ENCODE data around the gene SCUBE3. TPM values are rescaled to one million over a fixed set of nuclear protein-coding genes. Genes with fewer than 3 reads are reported as not detected.

The SCUBE3 gene
- total RNA-seq, 2 experiments from 2014 or later: not detected

- ChIA-PET CTCF (no interaction called here), POLR2A (no interaction called here)
- Mint-ChIP-seq H3K9me3 (ENCODE audit: low read depth) (no peaks in the 10 kb centered on the region), H3K36me3 (ENCODE audit: low read depth) (no peaks in the 10 kb centered on the region), H3K4me1 (peaks cover 8% of the 10 kb centered on the region), H3K27ac (no peak overlapping the region), H3K27me3 (peaks cover 8% of the 10 kb centered on the region), H3K4me3 (no peak overlapping the region)
- intact Hi-C loops (cut with DNase I, micrococcal nuclease): no loop called here
- ATAC-seq (no peak), DNase-seq (no peak)
Measured at GRCh38 chr6:35173427-35174087, 40.2 kb upstream of the SCUBE3 start.

GRCh38 chr6:35174088-35174434 lies 39.7 kb upstream of the SCUBE3 start:
- POLR2A ChIA-PET: no interaction called here

GRCh38 chr6:35174501-35174900 lies 39.3 kb upstream of the SCUBE3 start:
- H3K4me1 Mint-ChIP-seq: peaks cover 8% of the 10 kb centered on the region
- ATAC-seq: no peak
- DNase-seq: no peak
- H3K4me3 Mint-ChIP-seq: no peak overlapping the region
- H3K27ac Mint-ChIP-seq: no peak overlapping the region
- intact Hi-C loops (cut with DNase I, micrococcal nuclease): no loop called here
- H3K9me3 Mint-ChIP-seq (ENCODE audit: low read depth): no peaks in the 10 kb centered on the region
- CTCF ChIA-PET: interaction anchor here (0.6 to 1.4 kb wide), 2 partner anchors 30 to 31 kb away, joined by 3 to 8 read pairs; no protein-coding TSS in a partner anchor
- POLR2A ChIA-PET: no interaction called here
- H3K27me3 Mint-ChIP-seq: peaks cover 8% of the 10 kb centered on the region
- no peaks in the 10 kb centered on the region for H3K36me3 Mint-ChIP-seq (ENCODE audit: low read depth)

More at GRCh38 chr6:35174088-35174434, 39.7 kb upstream of the SCUBE3 start:
- H3K9me3 Mint-ChIP-seq (ENCODE audit: low read depth): no peaks in the 10 kb centered on the region
- H3K27me3 Mint-ChIP-seq: peaks cover 8% of the 10 kb centered on the region
- no peak for DNase-seq
- CTCF ChIA-PET: interaction anchor here (0.6 to 1.4 kb wide), 2 partner anchors 30 to 31 kb away, joined by 3 to 8 read pairs; no protein-coding TSS in a partner anchor
- intact Hi-C loops (cut with DNase I, micrococcal nuclease): no loop called here
- H3K4me1 Mint-ChIP-seq: peaks cover 8% of the 10 kb centered on the region
- no peak for ATAC-seq
- no peak overlapping the region for H3K27ac Mint-ChIP-seq
- no peaks in the 10 kb centered on the region for H3K36me3 Mint-ChIP-seq (ENCODE audit: low read depth)
- no peak overlapping the region for H3K4me3 Mint-ChIP-seq

GRCh38 chr6:35176301-35177024 lies 37.3 kb upstream of the SCUBE3 start:
- H3K36me3 Mint-ChIP-seq (ENCODE audit: low read depth): no peaks in the 10 kb centered on the region
- ATAC-seq (no peak), DNase-seq (no peak)
- CTCF ChIA-PET: interaction anchor here (0.7 kb wide), 1 partner anchor 141 kb away, joined by 3 read pairs; no protein-coding TSS in a partner anchor
- POLR2A ChIA-PET: no interaction called here
- peaks cover 5% of the 10 kb centered on the region for H3K4me1 Mint-ChIP-seq
- no peak overlapping the region for H3K27ac Mint-ChIP-seq
- no peak overlapping the region for H3K4me3 Mint-ChIP-seq
- intact Hi-C loops (cut with DNase I, micrococcal nuclease): no loop called here
- H3K27me3 Mint-ChIP-seq: peaks cover 7% of the 10 kb centered on the region
- H3K9me3 Mint-ChIP-seq (ENCODE audit: low read depth): no peaks in the 10 kb centered on the region

GRCh38 chr6:35177157-35177556 lies 36.6 kb upstream of the SCUBE3 start:
- peaks cover 7% of the 10 kb centered on the region for H3K27me3 Mint-ChIP-seq
- intact Hi-C loops (cut with DNase I, micrococcal nuclease): no loop called here

GRCh38 chr6:35177596-35177995 lies 36.2 kb upstream of the SCUBE3 start:
- no peak overlapping the region for H3K4me3 Mint-ChIP-seq
- peaks cover 5% of the 10 kb centered on the region for H3K4me1 Mint-ChIP-seq
- no peaks in the 10 kb centered on the region for H3K36me3 Mint-ChIP-seq (ENCODE audit: low read depth)
- DNase-seq: no peak
- H3K9me3 Mint-ChIP-seq (ENCODE audit: low read depth): no peaks in the 10 kb centered on the region
- ATAC-seq: no peak
- H3K27ac Mint-ChIP-seq: no peak overlapping the region
- ChIA-PET CTCF (no interaction called here), POLR2A (no interaction called here)
- H3K27me3 Mint-ChIP-seq: peaks cover 7% of the 10 kb centered on the region
- intact Hi-C loops (cut with DNase I, micrococcal nuclease): no loop called here

More at GRCh38 chr6:35177157-35177556, 36.6 kb upstream of the SCUBE3 start:
- H3K4me3 Mint-ChIP-seq: no peak overlapping the region
- ATAC-seq (no peak), DNase-seq (no peak)
- no peaks in the 10 kb centered on the region for H3K9me3 Mint-ChIP-seq (ENCODE audit: low read depth)
- CTCF ChIA-PET: no interaction called here
- H3K4me1 Mint-ChIP-seq: peaks cover 5% of the 10 kb centered on the region
- POLR2A ChIA-PET: no interaction called here
- no peak overlapping the region for H3K27ac Mint-ChIP-seq
- H3K36me3 Mint-ChIP-seq (ENCODE audit: low read depth): no peaks in the 10 kb centered on the region

- H3K27me3 Mint-ChIP-seq: peaks cover 10% of the 10 kb centered on the region
- CTCF ChIA-PET: no interaction called here
Measured at GRCh38 chr6:35178012-35178411, 35.7 kb upstream of the SCUBE3 start.

GRCh38 chr6:35178932-35179832 lies 34.6 kb upstream of the SCUBE3 start:
- DNase-seq (peak; percentile 23), ATAC-seq (no peak)
- Mint-ChIP-seq H3K9me3 (ENCODE audit: low read depth) (no peaks in the 10 kb centered on the region), H3K27ac (no peak overlapping the region), H3K27me3 (peaks cover 14% of the 10 kb centered on the region), H3K4me1 (peaks cover 2% of the 10 kb centered on the region), H3K36me3 (ENCODE audit: low read depth) (no peaks in the 10 kb centered on the region), H3K4me3 (no peak overlapping the region)
- intact Hi-C loops (cut with DNase I, micrococcal nuclease): no loop called here
- ChIA-PET CTCF (interaction anchor here (0.6 to 1.2 kb wide), 6 partner anchors 9 to 732 kb away, joined by 3 to 7 read pairs (median 3); no protein-coding TSS in a partner anchor), POLR2A (interaction anchor here (0.6 kb wide), 1 partner anchor 14 kb away, joined by 3 read pairs; no protein-coding TSS in a partner anchor)

More at GRCh38 chr6:35178012-35178411, 35.7 kb upstream of the SCUBE3 start:
- H3K4me1 Mint-ChIP-seq: peaks cover 7% of the 10 kb centered on the region
- H3K9me3 Mint-ChIP-seq (ENCODE audit: low read depth): no peaks in the 10 kb centered on the region
- H3K4me3 Mint-ChIP-seq: no peak overlapping the region
- ATAC-seq (no peak), DNase-seq (no peak)
- H3K27ac Mint-ChIP-seq: no peak overlapping the region
- no peaks in the 10 kb centered on the region for H3K36me3 Mint-ChIP-seq (ENCODE audit: low read depth)
- intact Hi-C loops (cut with DNase I, micrococcal nuclease): no loop called here
- POLR2A ChIA-PET: no interaction called here

GRCh38 chr6:35179901-35180535 lies 33.7 kb upstream of the SCUBE3 start:
- Mint-ChIP-seq H3K36me3 (ENCODE audit: low read depth) (no peaks in the 10 kb centered on the region), H3K4me3 (no peak overlapping the region), H3K27me3 (peaks cover 19% of the 10 kb centered on the region), H3K4me1 (peaks cover 2% of the 10 kb centered on the region), H3K9me3 (ENCODE audit: low read depth) (no peaks in the 10 kb centered on the region), H3K27ac (no peak overlapping the region)
- no peak for ATAC-seq
- intact Hi-C loops (cut with DNase I, micrococcal nuclease): no loop called here
- ChIA-PET CTCF (interaction anchor here (0.6 to 1.2 kb wide), 4 partner anchors 49 to 293 kb away, joined by 3 to 7 read pairs (median 4); no protein-coding TSS in a partner anchor), POLR2A (no interaction called here)
- no peak for DNase-seq

- DNase-seq: no peak
- H3K27ac Mint-ChIP-seq: no peak overlapping the region
- CTCF ChIA-PET: interaction anchor here (0.9 to 1.2 kb wide), 2 partner anchors 26 to 195 kb away, joined by 3 read pairs; no protein-coding TSS in a partner anchor
Measured at GRCh38 chr6:35181308-35181932, 32.3 kb upstream of the SCUBE3 start.

More at GRCh38 chr6:35181308-35181932, 32.3 kb upstream of the SCUBE3 start:
- Mint-ChIP-seq H3K4me3 (no peak overlapping the region), H3K9me3 (ENCODE audit: low read depth) (no peaks in the 10 kb centered on the region), H3K36me3 (ENCODE audit: low read depth) (no peaks in the 10 kb centered on the region), H3K27me3 (peaks cover 16% of the 10 kb centered on the region), H3K4me1 (peaks cover 2% of the 10 kb centered on the region)
- POLR2A ChIA-PET: interaction anchor here (0.6 kb wide), 1 partner anchor 425 kb away, joined by 7 read pairs; no protein-coding TSS in a partner anchor
- intact Hi-C loops (cut with DNase I, micrococcal nuclease): no loop called here
- no peak for ATAC-seq

All from activated CD4-positive, alpha-beta T cell treated with anti-CD3 and anti-CD28 coated beads for 36 hours (primary cell).